CD4-positive, alpha-beta T cell treated with Interleukin-2 at 100 ng/mL for 4 hours (primary cell): ENCODE measurements around the gene LCE2A.

Experiments
- DNase-seq: peaks from one replicate; pipeline ENCODE4 v3.0.0-alpha.2; 2020; ENCODE audit warnings: low spot score

Gene LCE2A

DNA sequence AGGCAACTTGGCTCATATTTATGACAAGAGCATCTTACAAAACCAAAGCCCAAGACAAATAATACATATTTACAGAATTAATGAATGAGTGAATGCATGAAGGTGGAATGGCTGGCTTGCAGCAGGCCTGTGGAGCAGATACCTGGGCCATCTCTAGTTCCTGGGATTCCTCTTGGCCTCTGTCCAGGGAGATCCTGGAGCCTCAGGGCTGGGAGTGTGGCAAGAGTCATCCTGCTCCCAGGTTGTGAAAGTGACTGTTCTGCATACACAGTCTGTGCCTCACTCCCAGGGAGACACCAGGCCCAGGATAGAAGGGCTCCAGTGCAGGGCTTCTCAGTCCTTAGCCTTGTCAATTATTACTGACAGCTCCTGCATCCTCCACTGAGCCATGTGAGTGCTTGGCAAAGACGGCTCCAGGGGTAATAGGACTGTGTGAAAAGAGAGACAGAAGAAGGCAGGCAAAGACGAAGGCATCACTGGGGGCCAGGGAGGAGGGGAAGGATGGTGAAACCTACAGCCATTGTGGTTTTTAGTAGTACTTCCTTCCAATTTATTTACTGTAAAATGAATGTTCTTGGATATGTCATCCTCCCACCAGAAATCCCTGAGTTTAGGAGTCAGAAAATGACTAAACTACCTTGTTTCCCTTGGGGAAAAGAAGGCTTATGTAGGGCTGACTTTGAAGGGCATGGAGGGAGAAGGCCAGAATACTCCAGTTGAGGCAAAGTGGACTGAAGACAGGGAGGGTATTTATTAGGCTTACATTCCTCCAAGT is 45.4 kb downstream of the LCE2A start:
- DNase-seq: no peak

DNA sequence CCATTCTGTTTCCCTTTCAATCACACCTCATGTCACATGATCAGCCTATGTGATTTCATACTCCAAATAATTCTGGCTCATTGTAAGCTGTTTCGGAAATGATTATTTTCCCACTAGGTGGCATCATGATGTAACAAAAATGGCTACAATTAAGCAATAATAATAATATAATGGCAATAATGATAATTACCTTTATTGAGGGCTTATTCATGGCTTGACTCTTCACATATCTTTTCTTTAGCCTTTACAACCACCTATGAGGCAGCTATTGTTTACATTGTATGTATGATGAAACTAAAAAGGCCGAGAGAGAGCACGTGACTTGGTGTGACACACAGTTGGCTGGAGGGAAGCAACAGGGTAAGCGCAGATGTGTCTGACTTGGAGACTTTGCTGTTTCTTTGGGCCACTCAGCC is 47.2 kb downstream of the LCE2A start:
- no peak for DNase-seq

DNA sequence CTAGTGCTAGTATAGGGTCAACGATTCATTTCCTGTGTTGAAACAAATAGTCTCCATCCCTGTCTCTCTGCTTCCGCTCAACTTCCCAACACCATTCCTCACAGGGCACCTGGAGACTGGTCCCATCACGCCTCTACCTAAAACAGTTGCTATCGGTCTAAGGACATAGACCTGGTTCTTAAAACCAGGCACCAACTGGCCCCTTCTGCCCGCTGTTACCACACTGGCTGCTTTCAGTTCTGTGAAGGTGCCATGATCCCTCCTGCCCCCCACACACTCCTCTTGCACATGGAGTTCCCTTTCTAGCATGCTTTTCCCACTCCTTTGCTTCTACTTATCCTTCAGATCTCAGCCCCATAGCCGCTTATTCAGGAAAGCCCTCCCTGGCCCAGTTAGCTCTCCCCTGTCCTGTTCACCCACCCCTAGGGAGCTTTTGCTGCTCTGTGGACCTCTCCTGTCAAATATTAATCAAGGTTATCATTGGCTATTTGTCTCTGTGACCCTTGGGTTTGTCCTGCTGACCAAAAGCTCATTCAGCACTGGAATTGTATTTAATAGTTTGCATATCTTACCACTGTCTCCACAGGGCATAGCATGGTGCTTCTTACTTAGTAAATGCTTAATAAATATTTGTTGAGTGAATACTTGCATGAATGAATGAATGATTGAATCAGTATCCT is 47.8 kb downstream of the LCE2A start:
- no peak for DNase-seq

DNA sequence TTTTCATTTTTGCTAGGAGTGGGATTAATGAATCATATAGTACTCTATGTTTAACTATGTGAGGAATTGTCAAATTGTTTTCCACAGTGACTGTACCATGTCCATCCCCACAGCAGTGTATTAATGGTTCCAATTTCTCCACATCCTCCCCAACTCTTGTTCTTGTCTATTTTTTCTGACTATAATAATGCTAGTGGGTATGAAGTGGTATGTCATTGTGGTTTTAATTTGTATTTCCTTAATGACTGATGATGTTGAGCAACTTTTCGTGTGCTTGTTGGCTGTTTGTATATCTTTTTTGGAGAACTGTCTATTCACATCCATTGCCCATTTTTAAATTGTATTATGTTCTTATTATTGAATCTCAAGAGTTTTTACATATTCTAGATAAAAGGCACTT is 49.7 kb downstream of the LCE2A start:
- no peak for DNase-seq
